ENCODE results near the gene AKAP7.
"Not testable (repeated sequence)": the region's sequence is repeated elsewhere in the genome, so short reads cannot be mapped to it uniquely, and the experiment has no call there.

Gene AKAP7

GRCh38 chr6:131135244-131136020 is at the start of gene AKAP7:
AKAP7 (plus strand) TSS chr6:131135467; CDS start chr6:131135764, 297 bp downstream.
- peak; percentile 3 to 22 for DNase-seq (ENCODE audit: low read depth in 2 of 2, low spot score in 1 of 2)

- DNase-seq (ENCODE audit: low read depth in 2 of 2, low spot score in 1 of 2), result not testable (repeated sequence)
These were observed 44.9 kb upstream of the AKAP7 start for GRCh38 chr6:131090339-131090738.

- not testable (repeated sequence) for DNase-seq (ENCODE audit: low read depth in 2 of 2, low spot score in 1 of 2)
These were observed 43.3 kb upstream of the AKAP7 start for GRCh38 chr6:131091944-131092343.

- no peak for DNase-seq (ENCODE audit: low read depth in 2 of 2, low spot score in 1 of 2)
These were observed 41.9 kb upstream of the AKAP7 start for GRCh38 chr6:131093334-131093733.

- DNase-seq (ENCODE audit: low read depth in 2 of 2, low spot score in 1 of 2), result no peak
These were observed 38.5 kb upstream of the AKAP7 start for GRCh38 chr6:131096786-131097185.

GRCh38 chr6:131101911-131102680 is 33.2 kb upstream of the AKAP7 start:
- DNase-seq (ENCODE audit: low read depth in 2 of 2, low spot score in 1 of 2), result no peak

- no peak for DNase-seq (ENCODE audit: low read depth in 2 of 2, low spot score in 1 of 2)
These were observed 32.0 kb upstream of the AKAP7 start for GRCh38 chr6:131103296-131103695.

GRCh38 chr6:131103901-131104300 is 31.4 kb upstream of the AKAP7 start:
- DNase-seq (ENCODE audit: low read depth in 2 of 2, low spot score in 1 of 2), result no peak

GRCh38 chr6:131107151-131107550 is 28.1 kb upstream of the AKAP7 start:
- no peak for DNase-seq (ENCODE audit: low read depth in 2 of 2, low spot score in 1 of 2)

GRCh38 chr6:131112249-131112648 is 23.0 kb upstream of the AKAP7 start:
- DNase-seq (ENCODE audit: low read depth in 2 of 2, low spot score in 1 of 2), result no peak

GRCh38 chr6:131115651-131116050 is 19.6 kb upstream of the AKAP7 start:
- no peak for DNase-seq (ENCODE audit: low read depth in 2 of 2, low spot score in 1 of 2)

GRCh38 chr6:131116321-131116720 is 18.9 kb upstream of the AKAP7 start:
- no peak for DNase-seq (ENCODE audit: low read depth in 2 of 2, low spot score in 1 of 2)

- DNase-seq (ENCODE audit: low read depth in 2 of 2, low spot score in 1 of 2), result no peak
These were observed 18.4 kb upstream of the AKAP7 start for GRCh38 chr6:131116755-131117360.

- no peak for DNase-seq (ENCODE audit: low read depth in 2 of 2, low spot score in 1 of 2)
These were observed 17.4 kb upstream of the AKAP7 start for GRCh38 chr6:131117878-131118277.

GRCh38 chr6:131122007-131122406 is 13.3 kb upstream of the AKAP7 start:
- no peak for DNase-seq (ENCODE audit: low read depth in 2 of 2, low spot score in 1 of 2)

- DNase-seq (ENCODE audit: low read depth in 2 of 2, low spot score in 1 of 2), result no peak
These were observed 12.8 kb upstream of the AKAP7 start for GRCh38 chr6:131122516-131122915.

GRCh38 chr6:131124336-131125071 is 10.8 kb upstream of the AKAP7 start:
- DNase-seq (ENCODE audit: low read depth in 2 of 2, low spot score in 1 of 2), result no peak

GRCh38 chr6:131125431-131125830 is 9.8 kb upstream of the AKAP7 start:
- DNase-seq (ENCODE audit: low read depth in 2 of 2, low spot score in 1 of 2), result no peak

- DNase-seq (ENCODE audit: low read depth in 2 of 2, low spot score in 1 of 2), result no peak
These were observed 5.3 kb upstream of the AKAP7 start for GRCh38 chr6:131129689-131130553.

- DNase-seq (ENCODE audit: low read depth in 2 of 2, low spot score in 1 of 2), result no peak
These were observed 4.7 kb upstream of the AKAP7 start for GRCh38 chr6:131130554-131130940.
